ENCODE data around the gene PNMA8C.
"Not testable (repeated sequence)": the region's sequence is repeated elsewhere in the genome, so short reads cannot be mapped to it uniquely, and the experiment has no call there.

PNMA8C gene

GRCh38 chr19:46442808-46443450 lies 14.2 kb upstream of the PNMA8C start:
- TF ChIP-seq ISL1 (CRISPR knock-in tag; IDR thresholded peaks at IDR 0.05), result peak; percentile 36; the same call in 1 of the 2 replicates
- TF ChIP-seq OSR1 (CRISPR knock-in tag; IDR thresholded peaks at IDR 0.05), result no peak
- TF ChIP-seq TOX (CRISPR knock-in tag; IDR thresholded peaks at IDR 0.05; ENCODE audit: borderline replicate concordance), result no peak
- peak; percentile 93 for ATAC-seq

- no peak for ATAC-seq
Measured at GRCh38 chr19:46441866-46442265, 13.1 kb upstream of the PNMA8C start.

GRCh38 chr19:46435689-46436088 lies 7.0 kb upstream of the PNMA8C start:
- not testable (repeated sequence) for ATAC-seq

More at GRCh38 chr19:46441866-46442265, 13.1 kb upstream of the PNMA8C start:
- TF ChIP-seq PPARA (CRISPR knock-in tag; IDR thresholded peaks at IDR 0.05; ENCODE audit: borderline replicate concordance) (no peak), TSHZ2 (CRISPR knock-in tag; IDR thresholded peaks at IDR 0.05) (no peak), ESRRG (CRISPR knock-in tag; IDR thresholded peaks at IDR 0.05) (no peak), PATZ1 (CRISPR knock-in tag; IDR thresholded peaks at IDR 0.05; ENCODE audit: borderline replicate concordance) (no peak), CSDC2 (CRISPR knock-in tag; IDR thresholded peaks at IDR 0.05) (no peak)

GRCh38 chr19:46435009-46435408 lies 6.3 kb upstream of the PNMA8C start:
- ATAC-seq, result no peak
- TF ChIP-seq CSRNP3 (CRISPR knock-in tag; IDR thresholded peaks at IDR 0.05) (no peak), ZNF8 (CRISPR knock-in tag; IDR thresholded peaks at IDR 0.05) (no peak), ARNTL (CRISPR knock-in tag; IDR thresholded peaks at IDR 0.05; ENCODE audit: borderline replicate concordance, low read depth) (no peak)

- not testable (repeated sequence) for ATAC-seq
Measured at GRCh38 chr19:46433470-46433869, 4.7 kb upstream of the PNMA8C start.

GRCh38 chr19:46431824-46432223 lies 3.1 kb upstream of the PNMA8C start:
- TF ChIP-seq TSHZ2 (CRISPR knock-in tag; IDR thresholded peaks at IDR 0.05), result no peak
- TF ChIP-seq PPARA (CRISPR knock-in tag; IDR thresholded peaks at IDR 0.05; ENCODE audit: borderline replicate concordance), result no peak
- TF ChIP-seq OSR1 (CRISPR knock-in tag; IDR thresholded peaks at IDR 0.05), result no peak
- TF ChIP-seq SNAI2 (CRISPR knock-in tag; IDR thresholded peaks at IDR 0.05), result no peak
- no peak for TF ChIP-seq ARNTL (CRISPR knock-in tag; IDR thresholded peaks at IDR 0.05; ENCODE audit: borderline replicate concordance, low read depth)
- no peak for TF ChIP-seq ISL1 (CRISPR knock-in tag; IDR thresholded peaks at IDR 0.05)
- no peak for TF ChIP-seq CREB5 (CRISPR knock-in tag; IDR thresholded peaks at IDR 0.05; ENCODE audit: low read depth)
- TF ChIP-seq GLIS3 (CRISPR knock-in tag; IDR thresholded peaks at IDR 0.05), result no peak
- no peak for TF ChIP-seq ZNF8 (CRISPR knock-in tag; IDR thresholded peaks at IDR 0.05)
- TF ChIP-seq ESRRG (CRISPR knock-in tag; IDR thresholded peaks at IDR 0.05), result no peak
- no peak for TF ChIP-seq TCF4 (CRISPR knock-in tag; IDR thresholded peaks at IDR 0.05; ENCODE audit: borderline replicate concordance)
- no peak for TF ChIP-seq ZFP30 (CRISPR knock-in tag; IDR thresholded peaks at IDR 0.05)
- no peak for TF ChIP-seq ZNF565 (CRISPR knock-in tag; conservative IDR thresholded peaks at IDR 0.05; ENCODE audit: low read depth)
- TF ChIP-seq ZFP3 (CRISPR knock-in tag; IDR thresholded peaks at IDR 0.05), result no peak
- no peak for TF ChIP-seq ZNF70 (CRISPR knock-in tag; IDR thresholded peaks at IDR 0.05)
- TF ChIP-seq TOX (CRISPR knock-in tag; IDR thresholded peaks at IDR 0.05; ENCODE audit: borderline replicate concordance), result no peak
- no peak for ATAC-seq

Measured in SK-N-SH treated with all-trans-retinoic acid at 6 μM for 48 hours (cell line).